Measurements from ENCODE around the gene CRTC2.

DNA sequence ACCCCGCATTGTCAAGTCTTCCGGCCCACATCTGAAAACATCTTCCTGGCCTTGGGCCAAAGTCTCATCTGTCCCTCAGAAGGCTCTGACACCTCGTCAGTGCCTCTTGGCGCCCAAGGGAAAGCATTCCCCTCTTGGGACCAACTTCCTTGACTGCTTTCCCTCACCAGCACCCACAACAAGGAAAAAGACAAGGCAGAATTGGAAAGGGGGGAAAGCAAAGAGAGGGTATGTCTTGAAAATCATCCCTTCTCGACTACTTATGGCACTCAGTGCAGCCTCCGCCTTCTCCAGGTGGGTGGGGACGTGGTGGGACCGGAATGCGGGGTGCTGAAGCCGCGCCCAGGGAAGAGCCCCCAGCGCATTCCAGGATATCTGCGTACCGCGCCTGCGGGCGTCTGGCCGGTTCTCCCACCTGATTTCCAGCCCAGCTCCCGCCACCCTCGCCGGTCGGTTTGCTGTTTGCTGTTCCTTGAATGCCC lies 5.5 kb upstream of the CRTC2 start:
- no peak for TF ChIP-seq CTCF (IDR thresholded peaks at IDR 0.05)
- TF ChIP-seq POLR2A (IDR thresholded peaks at IDR 0.05) = no peak
- TF ChIP-seq EP300 (IDR thresholded peaks at IDR 0.05) = no peak
